ENCODE data around the gene ABI3. TPM values are rescaled to one million over a fixed set of nuclear protein-coding genes. Genes with fewer than 3 reads are reported as not detected.

ABI3 gene
- total RNA-seq, 6 donors from 2014 or later = 8.5 to 38.4 (median 27.3) TPM

DNA sequence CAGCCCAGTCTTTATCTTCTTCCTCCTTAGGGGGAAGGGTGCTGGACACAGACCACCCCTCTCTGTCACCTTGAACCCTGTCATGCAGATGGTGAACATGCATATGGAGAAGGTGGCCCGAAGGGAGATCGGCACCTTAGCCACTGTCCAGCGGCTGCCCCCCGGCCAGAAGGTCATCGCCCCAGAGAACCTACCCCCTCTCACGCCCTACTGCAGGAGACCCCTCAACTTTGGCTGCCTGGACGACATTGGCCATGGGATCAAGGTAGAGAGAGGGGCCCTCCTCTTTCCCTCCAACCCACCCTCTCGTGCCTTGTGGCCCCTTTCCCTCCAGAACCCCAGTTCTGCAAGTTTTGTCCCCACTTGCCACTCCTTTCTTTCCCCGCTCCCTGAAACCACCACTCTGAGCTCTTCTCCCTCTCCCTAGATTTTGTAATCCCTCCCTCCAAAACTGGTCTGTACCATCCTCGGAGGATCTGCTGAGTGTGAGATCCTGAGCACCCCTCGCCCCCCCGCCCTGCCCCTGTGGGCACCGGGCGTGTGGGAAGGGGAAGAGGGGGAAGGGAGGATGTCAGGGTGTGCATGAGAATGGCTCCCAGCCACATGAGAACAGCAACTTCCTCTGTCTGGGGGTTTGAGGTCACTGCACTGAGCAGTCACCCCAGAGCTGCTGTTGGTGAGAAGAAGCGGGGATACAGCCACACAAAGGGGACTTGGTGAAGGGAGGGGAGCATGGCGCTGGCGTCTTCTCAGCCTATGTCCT lies 7.3 kb downstream of the ABI3 start:
- no peaks in the 10 kb centered on the region for H3K9me3 ChIP-seq
- WGBS, 2 donors = 63 to 65% methylated on average over 15 of the region's 17 CpGs
- peak in 1 of 4 donors; percentile 47 for TF ChIP-seq EP300 (IDR thresholded peaks at IDR 0.05)
- TF ChIP-seq, protein P1, sequence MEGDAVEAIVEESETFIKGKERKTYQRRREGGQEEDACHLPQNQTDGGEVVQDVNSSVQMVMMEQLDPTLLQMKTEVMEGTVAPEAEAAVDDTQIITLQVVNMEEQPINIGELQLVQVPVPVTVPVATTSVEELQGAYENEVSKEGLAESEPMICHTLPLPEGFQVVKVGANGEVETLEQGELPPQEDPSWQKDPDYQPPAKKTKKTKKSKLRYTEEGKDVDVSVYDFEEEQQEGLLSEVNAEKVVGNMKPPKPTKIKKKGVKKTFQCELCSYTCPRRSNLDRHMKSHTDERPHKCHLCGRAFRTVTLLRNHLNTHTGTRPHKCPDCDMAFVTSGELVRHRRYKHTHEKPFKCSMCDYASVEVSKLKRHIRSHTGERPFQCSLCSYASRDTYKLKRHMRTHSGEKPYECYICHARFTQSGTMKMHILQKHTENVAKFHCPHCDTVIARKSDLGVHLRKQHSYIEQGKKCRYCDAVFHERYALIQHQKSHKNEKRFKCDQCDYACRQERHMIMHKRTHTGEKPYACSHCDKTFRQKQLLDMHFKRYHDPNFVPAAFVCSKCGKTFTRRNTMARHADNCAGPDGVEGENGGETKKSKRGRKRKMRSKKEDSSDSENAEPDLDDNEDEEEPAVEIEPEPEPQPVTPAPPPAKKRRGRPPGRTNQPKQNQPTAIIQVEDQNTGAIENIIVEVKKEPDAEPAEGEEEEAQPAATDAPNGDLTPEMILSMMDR (IDR thresholded peaks at IDR 0.05) = no peak
- peak; percentile 62 to 86 for TF ChIP-seq POLR2AphosphoS5 (IDR thresholded peaks at IDR 0.05)
- TF ChIP-seq POLR2A (IDR thresholded peaks at IDR 0.05) = peak in 1 of 4 donors; percentile 56
- H3K4me1 ChIP-seq = peaks cover 53 to 74% (median 66%) of the 10 kb centered on the region in 4 donors
- no peaks in the 10 kb centered on the region for H3K27me3 ChIP-seq
- DNase-seq (peak; percentile 86), ATAC-seq (ENCODE audit: low FRiP score in 2 of 2) (peak; percentile 80 to 83)
- H3K27ac ChIP-seq = peak overlapping the region; percentile 39 to 86 (median 72)
- H3K36me3 ChIP-seq = peaks cover 0 to 29% (median 5%) of the 10 kb centered on the region in 4 donors
- H3K4me3 ChIP-seq = peak overlapping the region in 1 of 4 donors; percentile 17

DNA sequence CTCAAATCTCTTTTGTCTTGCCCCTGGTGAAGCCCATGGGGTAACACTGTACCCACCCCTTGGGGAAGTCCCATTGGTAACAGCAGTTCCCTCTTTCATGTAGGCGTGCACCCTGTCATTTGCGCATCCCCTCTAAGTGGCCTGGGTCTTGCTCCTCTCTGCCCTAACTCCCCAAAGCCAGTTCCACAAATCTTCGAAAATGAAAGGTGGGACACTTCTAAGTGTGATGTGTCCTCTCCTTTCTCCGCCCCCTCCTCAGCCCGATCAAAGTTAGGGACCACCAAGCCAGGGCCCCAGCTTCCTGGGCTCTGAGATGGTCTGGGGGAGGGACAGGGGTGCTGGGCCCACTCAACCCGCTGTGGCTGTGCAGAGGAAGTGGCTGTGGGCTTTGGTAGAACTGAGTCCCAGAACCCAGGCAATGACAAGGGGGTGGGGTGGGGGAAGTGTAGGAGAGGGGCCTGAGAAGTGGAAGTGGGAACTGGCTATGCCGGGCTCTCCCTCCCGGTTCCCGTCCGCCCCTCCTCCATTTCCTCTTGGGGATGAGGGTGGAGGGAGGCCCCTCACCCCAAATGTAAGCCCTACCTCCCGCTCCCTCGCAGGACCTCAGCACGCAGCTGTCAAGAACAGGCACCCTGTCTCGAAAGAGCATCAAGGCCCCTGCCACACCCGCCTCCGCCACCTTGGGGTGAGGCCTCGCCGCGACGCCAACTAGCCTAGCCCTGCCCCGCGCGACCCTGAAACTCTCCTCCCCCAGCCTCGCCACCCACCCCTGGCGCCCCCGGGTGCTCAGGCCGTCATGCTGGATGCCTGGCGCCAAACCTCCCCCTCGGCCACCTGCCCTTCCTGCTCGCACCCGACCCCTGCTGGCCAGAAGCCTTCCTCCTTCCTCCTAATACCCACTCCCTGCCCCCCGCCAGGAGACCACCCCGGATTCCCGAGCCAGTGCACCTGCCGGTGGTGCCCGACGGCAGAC lies 8.7 kb downstream of the ABI3 start:
- H3K9me3 ChIP-seq = no peaks in the 10 kb centered on the region
- ATAC-seq (ENCODE audit: low FRiP score in 2 of 2) = peak in 1 of 2 donors; percentile 54
- H3K36me3 ChIP-seq = peaks cover 0 to 31% (median 5%) of the 10 kb centered on the region in 4 donors
- H3K4me1 ChIP-seq = peaks cover 55 to 73% (median 66%) of the 10 kb centered on the region in 4 donors
- 52 to 70% methylated on average over 25 to 35 of the region's 37 CpGs for WGBS, 2 donors
- peak overlapping the region in 1 of 4 donors; percentile 3 for H3K4me3 ChIP-seq
- peak; percentile 60 to 80 for DNase-seq
- H3K27ac ChIP-seq = peak overlapping the region; percentile 39 to 86 (median 72)
- H3K27me3 ChIP-seq = peaks cover 0 to 2% (median 0%) of the 10 kb centered on the region in 4 donors
- TF ChIP-seq POLR2AphosphoS5 (IDR thresholded peaks at IDR 0.05) (peak; percentile 4 to 10), EP300 (IDR thresholded peaks at IDR 0.05) (no peak), POLR2A (IDR thresholded peaks at IDR 0.05) (peak in 1 of 4 donors; percentile 40)
- TF ChIP-seq, protein P1 (IDR thresholded peaks at IDR 0.05) = peak in 3 of 6 experiments; percentile 26 to 42 (median 29)

DNA sequence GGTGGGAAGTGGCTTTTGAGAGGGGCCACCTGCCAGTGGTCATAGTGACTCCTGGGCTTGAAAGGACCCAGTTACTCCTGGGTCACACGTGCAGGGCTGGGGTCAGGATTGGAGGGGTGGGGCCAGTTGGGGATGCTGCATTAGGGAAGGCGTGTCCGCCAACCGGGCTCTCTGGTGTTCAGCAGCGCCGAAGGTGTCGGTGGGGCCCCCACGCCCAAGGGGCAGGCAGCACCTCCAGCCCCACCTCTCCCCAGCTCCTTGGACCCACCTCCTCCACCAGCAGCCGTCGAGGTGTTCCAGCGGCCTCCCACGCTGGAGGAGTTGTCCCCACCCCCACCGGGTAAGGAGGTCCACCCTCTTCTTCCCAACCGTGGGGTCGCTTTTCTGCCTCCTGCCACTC lies 9.5 kb downstream of the ABI3 start:
- no peak overlapping the region for H3K4me3 ChIP-seq
- peaks cover 56 to 73% (median 65%) of the 10 kb centered on the region in 4 donors for H3K4me1 ChIP-seq
- peak overlapping the region; percentile 39 to 86 (median 72) for H3K27ac ChIP-seq
- ATAC-seq (ENCODE audit: low FRiP score in 2 of 2) = no peak
- peaks cover 0 to 31% (median 5%) of the 10 kb centered on the region in 4 donors for H3K36me3 ChIP-seq
- 81 to 82% methylated on average over 9 to 11 of the region's 15 CpGs for WGBS, 2 donors
- H3K9me3 ChIP-seq = no peaks in the 10 kb centered on the region
- H3K27me3 ChIP-seq = peaks cover 0 to 7% (median 5%) of the 10 kb centered on the region in 4 donors
- no peak for TF ChIP-seq EP300 (IDR thresholded peaks at IDR 0.05)
- TF ChIP-seq, protein P1 (IDR thresholded peaks at IDR 0.05) = no peak
- no peak for TF ChIP-seq POLR2A (IDR thresholded peaks at IDR 0.05)
- TF ChIP-seq POLR2AphosphoS5 (IDR thresholded peaks at IDR 0.05) = no peak
- DNase-seq = peak in 1 of 2 donors; percentile 55

DNA sequence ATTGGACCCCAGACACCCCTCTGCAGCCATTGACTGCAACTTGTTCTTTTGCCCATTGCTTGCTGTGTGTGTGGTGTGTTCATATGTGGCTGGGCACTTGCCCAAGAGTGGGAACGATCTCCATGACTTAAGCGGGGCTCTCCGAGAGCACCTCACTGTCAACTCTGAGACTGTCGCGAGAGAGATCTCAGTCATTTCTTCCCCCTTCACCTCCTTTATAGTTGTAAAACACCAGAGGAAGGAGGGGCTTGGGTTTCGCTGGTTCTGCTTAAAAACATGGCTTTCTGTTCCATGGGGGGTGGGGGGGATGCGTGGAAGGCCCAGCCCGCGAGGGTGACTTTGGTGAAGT lies 12.6 kb downstream of the ABI3 start:
- DNase-seq (no peak), ATAC-seq (ENCODE audit: low FRiP score in 2 of 2) (no peak)
- 33 to 52% methylated on average over 8 to 9 of the region's 9 CpGs for WGBS, 2 donors
- Histone ChIP-seq H3K27ac (no peak overlapping the region), H3K9me3 (no peaks in the 10 kb centered on the region), H3K27me3 (peaks cover 0 to 9% (median 6%) of the 10 kb centered on the region in 4 donors), H3K4me3 (no peak overlapping the region), H3K4me1 (peaks cover 28 to 51% (median 40%) of the 10 kb centered on the region in 4 donors), H3K36me3 (peaks cover 0 to 31% (median 5%) of the 10 kb centered on the region in 4 donors)
- TF ChIP-seq POLR2AphosphoS5 (IDR thresholded peaks at IDR 0.05) (no peak), POLR2A (IDR thresholded peaks at IDR 0.05) (no peak), EP300 (IDR thresholded peaks at IDR 0.05) (no peak)
- TF ChIP-seq, protein P1 (IDR thresholded peaks at IDR 0.05) = no peak
